ENCODE data around the gene BARX1.

DNA sequence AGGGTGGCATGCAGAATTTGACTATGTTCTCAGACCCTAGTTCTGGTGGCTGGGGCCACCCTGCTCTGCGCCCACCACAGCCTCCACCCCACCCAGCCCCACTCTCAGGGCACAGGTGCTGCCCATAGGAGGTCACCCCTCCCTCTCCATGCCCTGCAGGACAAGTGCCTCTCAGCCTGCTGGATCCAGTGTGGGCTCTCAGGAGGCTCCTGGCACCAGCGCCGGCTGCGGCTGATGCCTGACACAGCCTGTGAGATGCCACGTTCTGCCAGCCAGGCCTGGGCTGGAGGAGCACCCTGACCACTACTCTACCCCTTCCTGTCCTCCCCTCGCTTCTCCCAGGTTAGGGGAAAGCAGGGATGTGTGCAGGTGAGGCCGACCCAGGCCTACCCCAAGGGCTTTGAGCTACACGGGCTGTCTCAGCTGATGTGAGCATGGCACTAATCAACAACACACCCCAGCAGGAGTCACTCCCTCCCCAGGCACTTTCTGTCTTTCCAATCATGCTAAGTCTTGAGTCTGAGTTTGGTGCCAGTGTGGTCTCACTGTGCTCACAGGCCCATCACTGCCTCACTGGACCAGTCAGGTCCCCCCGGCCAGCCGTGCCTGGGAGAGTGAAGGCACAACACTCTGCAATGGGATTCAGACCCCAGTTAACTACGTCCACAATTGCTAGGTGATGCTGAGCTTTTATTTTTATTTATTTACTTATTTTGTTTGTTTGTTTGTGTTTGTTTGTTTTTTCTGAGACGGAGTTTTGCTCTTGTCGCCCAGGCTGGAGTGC lies 12.1 kb upstream of the BARX1 start:
- TF ChIP-seq SUZ12 (IDR thresholded peaks at IDR 0.05) (no peak), FOXM1 (IDR thresholded peaks at IDR 0.05; ENCODE audit: borderline replicate concordance) (no peak), FOXK2 (IDR thresholded peaks at IDR 0.05) (no peak), ELF4 (IDR thresholded peaks at IDR 0.05) (no peak), BHLHE40 (IDR thresholded peaks at IDR 0.05; ENCODE audit: borderline replicate concordance) (no peak), LEF1 (IDR thresholded peaks at IDR 0.05; ENCODE audit: borderline replicate concordance) (no peak), ZNF384 (IDR thresholded peaks at IDR 0.05) (no peak), SP1 (IDR thresholded peaks at IDR 0.05) (no peak), FOXA1 (IDR thresholded peaks at IDR 0.05) (no peak), L3MBTL2 (conservative IDR thresholded peaks at IDR 0.05) (no peak), TARDBP (IDR thresholded peaks at IDR 0.05) (no peak)
- TF ChIP-seq, protein P1, sequence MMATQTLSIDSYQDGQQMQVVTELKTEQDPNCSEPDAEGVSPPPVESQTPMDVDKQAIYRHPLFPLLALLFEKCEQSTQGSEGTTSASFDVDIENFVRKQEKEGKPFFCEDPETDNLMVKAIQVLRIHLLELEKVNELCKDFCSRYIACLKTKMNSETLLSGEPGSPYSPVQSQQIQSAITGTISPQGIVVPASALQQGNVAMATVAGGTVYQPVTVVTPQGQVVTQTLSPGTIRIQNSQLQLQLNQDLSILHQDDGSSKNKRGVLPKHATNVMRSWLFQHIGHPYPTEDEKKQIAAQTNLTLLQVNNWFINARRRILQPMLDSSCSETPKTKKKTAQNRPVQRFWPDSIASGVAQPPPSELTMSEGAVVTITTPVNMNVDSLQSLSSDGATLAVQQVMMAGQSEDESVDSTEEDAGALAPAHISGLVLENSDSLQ (IDR thresholded peaks at IDR 0.05) = no peak
